Ramos (cell line): ENCODE results near the gene TTLL11.

Experiments
- in situ Hi-C: fragments of 300-500 bp; cut with MboI; formaldehyde crosslinking; loops from one replicate; pipeline ENCODE4 v1.14.3; 2022; ENCODE audit warnings: low sequenced_read_pairs; ENCODE audit not compliant: unreplicated experiment

The TTLL11 gene

GRCh38 chr9:121785673-121786542 lies 307.2 kb downstream of the TTLL11 start:
- in situ Hi-C loops, result no loop called here

GRCh38 chr9:121784731-121785411 lies 308.2 kb downstream of the TTLL11 start:
- in situ Hi-C loops, result no loop called here

GRCh38 chr9:121783521-121784507 lies 309.3 kb downstream of the TTLL11 start:
- in situ Hi-C loops, result no loop called here

- in situ Hi-C loops, result no loop called here
Measured at GRCh38 chr9:121783111-121783510, 310.0 kb downstream of the TTLL11 start.

GRCh38 chr9:121782514-121783110 lies 310.5 kb downstream of the TTLL11 start:
- in situ Hi-C loops, result no loop called here

GRCh38 chr9:121781701-121782464 lies 311.2 kb downstream of the TTLL11 start:
- in situ Hi-C loops, result no loop called here

- in situ Hi-C loops, result no loop called here
Measured at GRCh38 chr9:121781145-121781548, 312.0 kb downstream of the TTLL11 start.

GRCh38 chr9:121780177-121781040 lies 312.7 kb downstream of the TTLL11 start:
- in situ Hi-C loops, result no loop called here

- in situ Hi-C loops, result no loop called here
Measured at GRCh38 chr9:121779381-121780117, 313.6 kb downstream of the TTLL11 start.

- in situ Hi-C loops, result no loop called here
Measured at GRCh38 chr9:121778252-121779225, 314.6 kb downstream of the TTLL11 start.

GRCh38 chr9:121776739-121777637 lies 316.1 kb downstream of the TTLL11 start:
- in situ Hi-C loops, result no loop called here

- in situ Hi-C loops, result no loop called here
Measured at GRCh38 chr9:121776001-121776738, 316.9 kb downstream of the TTLL11 start.

GRCh38 chr9:121774715-121775613 lies 318.1 kb downstream of the TTLL11 start:
- in situ Hi-C loops, result no loop called here
